Heart right ventricle (tissue), 16 donors: Measurements from ENCODE around the gene SMAD3. TPM values are rescaled to one million over a fixed set of nuclear protein-coding genes. Genes with fewer than 3 reads are reported as not detected.
A peak's percentile ranks its signal among the peaks of the same experiment; 100 is the strongest.

Experiments
- ATAC-seq, 8 donors: fragments of 200-7000 bp; cut with Tn5 transposase; one replicate each; pipeline ENCODE4 v1.9.1; 2020; ENCODE audit warnings: mild to moderate bottlenecking in 8 of 8, moderate library complexity in 8 of 8, moderate number of reproducible peaks in 1 of 8
- DNase-seq, 2 donors: peaks; one replicate each; pipeline ENCODE4 v3.0.0-alpha.2; 2020
- H3K27ac ChIP-seq, 10 donors: fragments of 200-600 bp; sonication (generic) in 2 of 10; one replicate each; pipeline versions ENCODE4 v1.5.0 to v1.8.0; 2020 to 2022; ENCODE audit warnings: mild to moderate bottlenecking in 3 of 10
- H3K27me3 ChIP-seq, 7 donors: fragments of 200-600 bp; one replicate each; pipeline ENCODE4 v1.8.0; 2021 to 2022; ENCODE audit warnings: mild to moderate bottlenecking in 2 of 7
- H3K36me3 ChIP-seq, 9 donors: fragments of 200-600 bp; sonication (generic) in 1 of 9; one replicate each; pipeline versions ENCODE4 v1.5.0 to v1.8.0; 2020 to 2022; ENCODE audit warnings: mild to moderate bottlenecking in 2 of 9
- H3K4me1 ChIP-seq, 9 donors: fragments of 200-600 bp; sonication (generic) in 1 of 9; one replicate each; pipeline versions ENCODE4 v1.5.0 to v1.8.0; 2020 to 2022; ENCODE audit warnings: mild to moderate bottlenecking in 4 of 9
- H3K4me3 ChIP-seq, 10 donors: fragments of 200-600 bp; sonication (generic) in 2 of 10; one replicate each; pipeline versions ENCODE4 v1.5.0 to v1.8.0; 2020 to 2022; ENCODE audit warnings: mild to moderate bottlenecking in 7 of 10, moderate library complexity in 2 of 10
- H3K9me3 ChIP-seq, 11 donors: fragments of 200-600 bp in 10 of 11; sonication (generic) in 2 of 11; one replicate each; pipeline versions ENCODE4 v1.5.0 to v1.8.0; 2013 to 2022; ENCODE audit warnings: mild to moderate bottlenecking in 2 of 11, control low read depth in 1 of 11, moderate library complexity in 1 of 11
- CTCF ChIP-seq, 9 donors: fragments of 200-600 bp; sonication (generic) in 2 of 9; IDR thresholded peaks; one replicate each; pipeline versions ENCODE4 v1.5.0 to v1.8.0; 2021 to 2022; ENCODE audit warnings: antibody characterized with exemption in 9 of 9, mild to moderate bottlenecking in 5 of 9, moderate library complexity in 1 of 9
- WGBS, 2 donors: extraction: QIAGEN DNeasy Blood & Tissue Kit; methylation state at CpG; one replicate each; pipeline ENCODE4 v1.1.7; 2013; ENCODE audit warnings: inconsistent platforms in 1 of 2; 5-methylcytosine and 5-hydroxymethylcytosine counted together
- intact Hi-C, 10 donors: fragments of 100-400 bp; cut with DNase I; formaldehyde crosslinking; loops; one replicate each; pipeline versions ENCODE4 v1.11.1 to v1.14.2; 2022
- polyA plus RNA-seq, 2 donors: library from polyadenylated mRNA; stranded (reverse); fragments of 200-250 nt; gene quantifications; one replicate each; pipeline ENCODE4 v1.2.3, GENCODE V29; 2013
- total RNA-seq, 10 donors: library from RNA; stranded (reverse); fragmentation: NEBNext Ultra II Directional in 3 of 10; extraction: Animal tissue kit (Norgen Biotek cat#: 25700) in 3 of 10; gene quantifications; one replicate each; pipeline versions ENCODE4 v1.2.1 to v1.2.4, GENCODE V29; 2021 to 2023
- donor health status: Arrhythmogenic right ventricular cardiomyopathy.
- donor health status: ischemic (EF 13 %, LVEDD 7.1; RV severe dilation, severe dysfunction).
- donor health status: healthy with polysubstance abuse.
- donor health status: DM: no; HTN: yes; CAD: no.
- donor health status: DM: no; HTN: no; CAD: no.
- donor health status: ischemic (EF 25% LVEDD 6.9; RV normal size, moderate dysfunction).
- donor health status: ischemic (EF 25% LVEDD 5.7; RV mildly dilated, moderate dysfunction).
- donor health status: healthy.
- donor health status: DM: yes; HTN: yes; CAD: no.
- donor health status: Ischemic cardiomyopathy.
- donor health status: ischemic (EF 35%, LVEDD 5.7; RV mildly dilated, moderate dysfunction).
- donor health status: nonischemic (EF 11% LVEDD 7.7; RV severe dilation, severe dysfunction).
- donor health status: DM: yes; HTN: yes; CAD: no.
- donor health status: PGD.
- donor health status: ischemic (EF 29% LVEDD 5.4; RV normal size, mild dysfunction).
- donor health status: nonischemic (EF 23%, LVEDD 6.1; RV moderate dilation, normal function).

The SMAD3 gene
- total and polyA plus RNA-seq, 12 donors, result 6.2 to 44.8 (median 15.5) TPM

GRCh38 chr15:67114846-67115585 is 49.6 kb downstream of the SMAD3 start:
- no peak overlapping the region for H3K4me3 ChIP-seq
- H3K4me1 ChIP-seq, result peaks cover 21 to 87% (median 59%) of the 10 kb centered on the region in 9 donors
- peaks cover 0 to 10% (median 7%) of the 10 kb centered on the region in 11 donors for H3K9me3 ChIP-seq
- DNase-seq (no peak), ATAC-seq (peak in 4 of 8 donors; percentile 2 to 31 (median 10))
- intact Hi-C loops, result no loop called here
- no peaks in the 10 kb centered on the region for H3K27me3 ChIP-seq
- WGBS, 2 donors, result 57 to 66% methylated on average over 6 of the region's 6 CpGs
- peak overlapping the region in 4 of 10 donors; percentile 15 to 42 (median 30) for H3K27ac ChIP-seq
- no peaks in the 10 kb centered on the region for H3K36me3 ChIP-seq
- no peak for TF ChIP-seq CTCF (IDR thresholded peaks at IDR 0.05)

GRCh38 chr15:67115586-67115969 is 50.2 kb downstream of the SMAD3 start:
- H3K27ac ChIP-seq, result peak overlapping the region in 4 of 10 donors; percentile 15 to 42 (median 30)
- peak in 4 of 8 donors; percentile 10 to 46 (median 22) for ATAC-seq
- intact Hi-C loops, result no loop called here
- TF ChIP-seq CTCF (IDR thresholded peaks at IDR 0.05), result no peak
- H3K4me3 ChIP-seq, result no peak overlapping the region
- peaks cover 26 to 87% (median 60%) of the 10 kb centered on the region in 9 donors for H3K4me1 ChIP-seq
- 85 to 87% methylated on average over 1 of the region's 1 CpG for WGBS, 2 donors
- H3K36me3 ChIP-seq, result no peaks in the 10 kb centered on the region
- peaks cover 0 to 10% (median 7%) of the 10 kb centered on the region in 11 donors for H3K9me3 ChIP-seq
- no peak for DNase-seq
- H3K27me3 ChIP-seq, result no peaks in the 10 kb centered on the region

GRCh38 chr15:67116742-67117141 is 51.3 kb downstream of the SMAD3 start:
- 82 to 86% methylated on average over 2 of the region's 2 CpGs for WGBS, 2 donors
- TF ChIP-seq CTCF (IDR thresholded peaks at IDR 0.05), result no peak
- H3K4me3 ChIP-seq, result no peak overlapping the region
- ATAC-seq, result no peak
- H3K36me3 ChIP-seq, result no peaks in the 10 kb centered on the region
- no peaks in the 10 kb centered on the region for H3K27me3 ChIP-seq
- no peak for DNase-seq
- intact Hi-C loops, result no loop called here
- H3K27ac ChIP-seq, result peak overlapping the region in 7 of 10 donors; percentile 4 to 70 (median 24)
- peaks cover 0 to 1% (median 0%) of the 10 kb centered on the region in 11 donors for H3K9me3 ChIP-seq
- H3K4me1 ChIP-seq, result peaks cover 29 to 90% (median 71%) of the 10 kb centered on the region in 9 donors

GRCh38 chr15:67117370-67117769 is 52.0 kb downstream of the SMAD3 start:
- 48 to 61% methylated on average over 3 of the region's 3 CpGs for WGBS, 2 donors
- ATAC-seq, result peak in 2 of 8 donors; percentile 13 to 18
- peaks cover 29 to 95% (median 77%) of the 10 kb centered on the region in 9 donors for H3K4me1 ChIP-seq

More at GRCh38 chr15:67117370-67117769, 52.0 kb downstream of the SMAD3 start:
- H3K27ac ChIP-seq, result peak overlapping the region in 7 of 10 donors; percentile 4 to 70 (median 24)
- intact Hi-C loops, result no loop called here
- TF ChIP-seq CTCF (IDR thresholded peaks at IDR 0.05), result no peak
- no peaks in the 10 kb centered on the region for H3K27me3 ChIP-seq
- no peak for DNase-seq
- H3K36me3 ChIP-seq, result no peaks in the 10 kb centered on the region
- H3K9me3 ChIP-seq, result no peaks in the 10 kb centered on the region
- H3K4me3 ChIP-seq, result no peak overlapping the region
